GM23338 (cell line): ENCODE results near the gene ZNF346. TPM values are rescaled to one million over a fixed set of nuclear protein-coding genes. Genes with fewer than 3 reads are reported as not detected.

Experiments used
- ATAC-seq: fragments of 200-7000 bp; cut with Tn5 transposase; 3 replicates; pipeline ENCODE4 v1.9.1; 2020
- DNase-seq: peaks from one replicate; pipeline ENCODE4 v3.0.0-alpha.2; 2015; ENCODE audit warnings: low spot score
- H2AFZ ChIP-seq: fragments of 200-600 bp; sonication (generic); 2 replicates; pipeline ENCODE4 v1.8.0; 2016; ENCODE audit warnings: antibody characterized with exemption, mild to moderate bottlenecking, moderate library complexity
- H3F3A ChIP-seq: fragments of 200-600 bp; sonication (generic); replicated peaks from 2 replicates; pipeline ENCODE4 v1.8.0; 2017; ENCODE audit warnings: antibody characterized with exemption, mixed run types, low read depth
- H3K27ac ChIP-seq: fragments of 200-600 bp; sonication (generic); 2 replicates; pipeline ENCODE4 v1.6.1; 2016; ENCODE audit warnings: low read depth
- H3K27me3 ChIP-seq: fragments of 200-600 bp; sonication (generic); 2 replicates; pipeline ENCODE4 v1.8.0; 2016; ENCODE audit warnings: mild to moderate bottlenecking, mixed run types, moderate library complexity; ENCODE audit not compliant: insufficient read depth
- H3K36me3 ChIP-seq: fragments of 200-600 bp; sonication (generic); 2 replicates; pipeline ENCODE4 v1.8.0; 2016; ENCODE audit warnings: mild to moderate bottlenecking; ENCODE audit not compliant: insufficient read depth
- H3K4me1 ChIP-seq: fragments of 200-600 bp; sonication (generic); 2 replicates; pipeline ENCODE4 v1.8.0; 2016; ENCODE audit warnings: mild to moderate bottlenecking, moderate library complexity; ENCODE audit not compliant: insufficient read depth
- H3K4me2 ChIP-seq: fragments of 200-600 bp; sonication (generic); 2 replicates; pipeline ENCODE4 v1.7.1; 2017; ENCODE audit warnings: mixed run types
- H3K4me3 ChIP-seq: fragments of 200-600 bp; sonication (generic); 2 replicates; pipeline ENCODE4 v1.6.1; 2016; ENCODE audit warnings: mixed run types
- H3K79me2 ChIP-seq: fragments of 200-600 bp; sonication (generic); replicated peaks from 2 replicates; pipeline ENCODE4 v1.8.0; 2017; ENCODE audit warnings: mild to moderate bottlenecking; ENCODE audit not compliant: insufficient read depth
- H3K9me2 ChIP-seq: fragments of 200-600 bp; sonication (generic); 2 replicates; pipeline ENCODE4 v1.8.0; 2017; ENCODE audit not compliant: insufficient read depth
- H4K20me1 ChIP-seq: fragments of 200-600 bp; sonication (generic); replicated peaks from 2 replicates; pipeline ENCODE4 v1.8.0; 2017; ENCODE audit warnings: mild to moderate bottlenecking; ENCODE audit not compliant: insufficient read depth
- H3K27ac Mint-ChIP-seq: 2 replicates; pipeline ENCODE4 v1.8.0; 2020; ENCODE audit warnings: inconsistent platforms, mild to moderate bottlenecking, moderate library complexity, mixed read lengths
- H3K27me3 Mint-ChIP-seq: 3 replicates; pipeline ENCODE4 v1.8.0; 2022; ENCODE audit warnings: low read depth, mild to moderate bottlenecking, moderate library complexity, mixed read lengths, inconsistent platforms; ENCODE audit not compliant: insufficient read depth, poor library complexity
- H3K36me3 Mint-ChIP-seq: 3 replicates; pipeline ENCODE4 v1.8.0; 2021; ENCODE audit warnings: low read depth, mild to moderate bottlenecking, inconsistent platforms, moderate library complexity, mixed read lengths
- H3K4me1 Mint-ChIP-seq: 3 replicates; pipeline ENCODE4 v1.8.0; 2020; ENCODE audit warnings: mild to moderate bottlenecking, inconsistent platforms, mixed read lengths
- H3K4me3 Mint-ChIP-seq: 3 replicates; pipeline ENCODE4 v1.8.0; 2021; ENCODE audit warnings: moderate library complexity, mild to moderate bottlenecking, inconsistent platforms, mixed read lengths
- H3K9me3 Mint-ChIP-seq: 3 replicates; pipeline ENCODE4 v1.8.0; 2020; ENCODE audit warnings: moderate library complexity, mild to moderate bottlenecking, inconsistent platforms, mixed read lengths
- CREB1 ChIP-seq: fragments of 250-450 bp; sonication (Bioruptor Pico); IDR thresholded peaks from 2 replicates; pipeline ENCODE4 v1.5.0; 2020; ENCODE audit warnings: low read depth, mild to moderate bottlenecking, moderate library complexity
- CTCF ChIP-seq, 2 experiments: fragments of 200-600 bp in 1 of 2; sonication (generic) in 1 of 2; conservative IDR thresholded peaks; 2 replicates each; pipeline versions ENCODE4 v1.5.1 to v1.6.1; 2016 to 2017; ENCODE audit warnings: antibody characterized with exemption in 2 of 2, low read depth in 2 of 2, mild to moderate bottlenecking in 2 of 2, moderate library complexity in 1 of 2
- ETS1 ChIP-seq: IDR thresholded peaks from 2 replicates; pipeline ENCODE4 v1.6.1; 2016; ENCODE audit warnings: antibody characterized with exemption
- EZH2 ChIP-seq: fragments of 200-600 bp; sonication (generic); IDR thresholded peaks from one replicate; pipeline ENCODE4 v1.8.0; 2017; ENCODE audit warnings: antibody characterized with exemption, mild to moderate bottlenecking, low read depth; ENCODE audit not compliant: unreplicated experiment
- EZH2phosphoT487 ChIP-seq: fragments of 200-600 bp; sonication (generic); IDR thresholded peaks from one replicate; pipeline ENCODE4 v1.8.1; 2018; ENCODE audit warnings: antibody characterized with exemption; ENCODE audit not compliant: unreplicated experiment
- JUNB ChIP-seq: IDR thresholded peaks from one replicate; pipeline ENCODE4 v1.6.1; 2016; ENCODE audit warnings: antibody characterized with exemption; ENCODE audit not compliant: unreplicated experiment
- NANOG ChIP-seq: IDR thresholded peaks from 2 replicates; pipeline ENCODE4 v1.6.1; 2016; ENCODE audit warnings: antibody characterized with exemption, borderline replicate concordance
- POLR2AphosphoS5 ChIP-seq: IDR thresholded peaks from 2 replicates; pipeline ENCODE4 v1.6.1; 2016; ENCODE audit warnings: antibody characterized with exemption, low read depth
- REST ChIP-seq: IDR thresholded peaks from one replicate; pipeline ENCODE4 v1.6.1; 2018; ENCODE audit warnings: antibody characterized with exemption; ENCODE audit not compliant: unreplicated experiment
- STAT1 ChIP-seq: IDR thresholded peaks from one replicate; pipeline ENCODE4 v1.6.1; 2016; ENCODE audit warnings: antibody characterized with exemption; ENCODE audit not compliant: unreplicated experiment
- ZNF114 ChIP-seq: fragments of 250-450 bp; sonication (Bioruptor Pico); IDR thresholded peaks from 2 replicates; pipeline ENCODE4 v1.5.0; 2020; ENCODE audit warnings: mild to moderate bottlenecking, moderate library complexity
- ZNF331 ChIP-seq: fragments of 250-450 bp; sonication (Bioruptor Pico); IDR thresholded peaks from 2 replicates; pipeline ENCODE4 v1.5.0; 2020; ENCODE audit warnings: low read depth, mild to moderate bottlenecking, moderate library complexity
- ZNF462 ChIP-seq: fragments of 250-450 bp; sonication (Bioruptor Pico); IDR thresholded peaks from 2 replicates; pipeline ENCODE4 v1.5.0; 2020; ENCODE audit warnings: mild to moderate bottlenecking, moderate library complexity
- polyA plus RNA-seq: library from polyadenylated mRNA; unstranded; fragments of >200 nt; fragmentation: Nextera tagmentation; extraction: Ambion mirVana; gene quantifications from 2 replicates; pipeline ENCODE4 v1.2.1, GENCODE V29; 2016
- total RNA-seq: library from RNA; depleted of rRNA; stranded (reverse); fragments of >200 nt; shearing (Covaris generic); gene quantifications from 2 replicates; pipeline ENCODE4 v1.2.3, GENCODE V29; 2014

Gene ZNF346
- total and polyA plus RNA-seq, 2 experiments from 2014 or later, result 11.0 to 27.2 TPM

GRCh38 chr5:177023303-177023664 lies 788 bp downstream of the ZNF346 start:
- Mint-ChIP-seq H3K36me3 (peaks cover 16% of the 10 kb centered on the region), H3K4me1 (peaks cover 13% of the 10 kb centered on the region), H3K27me3 (peaks cover 10% of the 10 kb centered on the region), H3K4me3 (peak overlapping the region; percentile 96), H3K27ac (peak overlapping the region; percentile 69; the same call in 1 of the 2 replicates), H3K9me3 (no peaks in the 10 kb centered on the region; the same call in 2 of the 3 replicates)
- Histone ChIP-seq H2AFZ (peak overlapping the region; percentile 95), H3K9me2 (no peaks in the 10 kb centered on the region), H3F3A (peaks cover 6% of the 10 kb centered on the region; the same call in 1 of the 2 replicates), H3K36me3 (no peaks in the 10 kb centered on the region), H4K20me1 (no peaks in the 10 kb centered on the region; the same call in 1 of the 2 replicates), H3K27me3 (no peaks in the 10 kb centered on the region), H3K27ac (no peak overlapping the region), H3K4me1 (peaks cover 6% of the 10 kb centered on the region), H3K79me2 (peaks cover 38% of the 10 kb centered on the region), H3K4me3 (peak overlapping the region; percentile 85), H3K4me2 (peak overlapping the region; percentile 92)
- DNase-seq (no peak), ATAC-seq (peak; percentile 16)
- TF ChIP-seq ETS1, result no peak
- no peak for TF ChIP-seq ZNF114 (CRISPR knock-in tag)
- no peak for TF ChIP-seq EZH2phosphoT487
- TF ChIP-seq POLR2AphosphoS5, result no peak
- TF ChIP-seq STAT1, result no peak
- TF ChIP-seq EZH2, result no peak
- TF ChIP-seq ZNF331 (CRISPR knock-in tag), result no peak
- no peak for TF ChIP-seq ZNF462 (CRISPR knock-in tag)
- TF ChIP-seq CREB1, result no peak
- no peak for TF ChIP-seq REST
- TF ChIP-seq NANOG, result no peak
- TF ChIP-seq JUNB, result no peak
- TF ChIP-seq CTCF (conservative IDR thresholded peaks at IDR 0.05; ENCODE audit: low read depth in 2 of 2), result no peak
